Ishikawa (cell line): ENCODE results near the gene CCDC187.

Experiments used
- CEBPB ChIP-seq: IDR thresholded peaks from 2 replicates; pipeline ENCODE4 v1.6.1; 2012
- CREB1 ChIP-seq: IDR thresholded peaks from 2 replicates; pipeline ENCODE4 v1.6.1; 2012; ENCODE audit warnings: low read depth
- EGR1 ChIP-seq: IDR thresholded peaks from 2 replicates; pipeline ENCODE4 v1.6.1; 2012
- EP300 ChIP-seq: IDR thresholded peaks from 2 replicates; pipeline ENCODE4 v1.6.1; 2012; ENCODE audit warnings: borderline replicate concordance
- FOXM1 ChIP-seq: IDR thresholded peaks from 2 replicates; pipeline ENCODE4 v1.6.1; 2012; ENCODE audit warnings: low read depth, borderline replicate concordance
- MAX ChIP-seq: IDR thresholded peaks from 2 replicates; pipeline ENCODE4 v1.6.1; 2012
- NFIC ChIP-seq: IDR thresholded peaks from 2 replicates; pipeline ENCODE4 v1.6.1; 2012
- RAD21 ChIP-seq: IDR thresholded peaks from 2 replicates; pipeline ENCODE4 v1.6.1; 2012; ENCODE audit warnings: low read depth
- TAF1 ChIP-seq: IDR thresholded peaks from 2 replicates; pipeline ENCODE4 v1.6.1; 2012; ENCODE audit warnings: low read depth, mild to moderate bottlenecking
- TCF12 ChIP-seq: IDR thresholded peaks from 2 replicates; pipeline ENCODE4 v1.6.1; 2012; ENCODE audit warnings: low read depth
- TEAD4 ChIP-seq: IDR thresholded peaks from 2 replicates; pipeline ENCODE4 v1.6.1; 2012
- YY1 ChIP-seq: IDR thresholded peaks from 2 replicates; pipeline ENCODE4 v1.6.1; 2012; ENCODE audit warnings: low read depth
- ZBTB7A ChIP-seq: IDR thresholded peaks from 2 replicates; pipeline ENCODE4 v1.6.1; 2012; ENCODE audit warnings: low read depth
- TF ChIP-seq, protein P1 (sequence below): IDR thresholded peaks from 2 replicates; pipeline ENCODE4 v1.6.1; 2012; ENCODE audit warnings: low read depth, mild to moderate bottlenecking
- TF ChIP-seq, protein P2 (sequence below): IDR thresholded peaks from 2 replicates; pipeline ENCODE4 v1.6.1; 2012

Gene CCDC187

GRCh38 chr9:136293476-136294077 lies 10.3 kb downstream of the CCDC187 start:
- TF ChIP-seq, protein P1, sequence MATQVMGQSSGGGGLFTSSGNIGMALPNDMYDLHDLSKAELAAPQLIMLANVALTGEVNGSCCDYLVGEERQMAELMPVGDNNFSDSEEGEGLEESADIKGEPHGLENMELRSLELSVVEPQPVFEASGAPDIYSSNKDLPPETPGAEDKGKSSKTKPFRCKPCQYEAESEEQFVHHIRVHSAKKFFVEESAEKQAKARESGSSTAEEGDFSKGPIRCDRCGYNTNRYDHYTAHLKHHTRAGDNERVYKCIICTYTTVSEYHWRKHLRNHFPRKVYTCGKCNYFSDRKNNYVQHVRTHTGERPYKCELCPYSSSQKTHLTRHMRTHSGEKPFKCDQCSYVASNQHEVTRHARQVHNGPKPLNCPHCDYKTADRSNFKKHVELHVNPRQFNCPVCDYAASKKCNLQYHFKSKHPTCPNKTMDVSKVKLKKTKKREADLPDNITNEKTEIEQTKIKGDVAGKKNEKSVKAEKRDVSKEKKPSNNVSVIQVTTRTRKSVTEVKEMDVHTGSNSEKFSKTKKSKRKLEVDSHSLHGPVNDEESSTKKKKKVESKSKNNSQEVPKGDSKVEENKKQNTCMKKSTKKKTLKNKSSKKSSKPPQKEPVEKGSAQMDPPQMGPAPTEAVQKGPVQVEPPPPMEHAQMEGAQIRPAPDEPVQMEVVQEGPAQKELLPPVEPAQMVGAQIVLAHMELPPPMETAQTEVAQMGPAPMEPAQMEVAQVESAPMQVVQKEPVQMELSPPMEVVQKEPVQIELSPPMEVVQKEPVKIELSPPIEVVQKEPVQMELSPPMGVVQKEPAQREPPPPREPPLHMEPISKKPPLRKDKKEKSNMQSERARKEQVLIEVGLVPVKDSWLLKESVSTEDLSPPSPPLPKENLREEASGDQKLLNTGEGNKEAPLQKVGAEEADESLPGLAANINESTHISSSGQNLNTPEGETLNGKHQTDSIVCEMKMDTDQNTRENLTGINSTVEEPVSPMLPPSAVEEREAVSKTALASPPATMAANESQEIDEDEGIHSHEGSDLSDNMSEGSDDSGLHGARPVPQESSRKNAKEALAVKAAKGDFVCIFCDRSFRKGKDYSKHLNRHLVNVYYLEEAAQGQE, result no peak
- TF ChIP-seq TCF12, result no peak
- no peak for TF ChIP-seq EGR1
- no peak for TF ChIP-seq TAF1
- no peak for TF ChIP-seq EP300
- no peak for TF ChIP-seq RAD21
- TF ChIP-seq TEAD4, result no peak
- no peak for TF ChIP-seq NFIC
- TF ChIP-seq ZBTB7A, result no peak

DNA sequence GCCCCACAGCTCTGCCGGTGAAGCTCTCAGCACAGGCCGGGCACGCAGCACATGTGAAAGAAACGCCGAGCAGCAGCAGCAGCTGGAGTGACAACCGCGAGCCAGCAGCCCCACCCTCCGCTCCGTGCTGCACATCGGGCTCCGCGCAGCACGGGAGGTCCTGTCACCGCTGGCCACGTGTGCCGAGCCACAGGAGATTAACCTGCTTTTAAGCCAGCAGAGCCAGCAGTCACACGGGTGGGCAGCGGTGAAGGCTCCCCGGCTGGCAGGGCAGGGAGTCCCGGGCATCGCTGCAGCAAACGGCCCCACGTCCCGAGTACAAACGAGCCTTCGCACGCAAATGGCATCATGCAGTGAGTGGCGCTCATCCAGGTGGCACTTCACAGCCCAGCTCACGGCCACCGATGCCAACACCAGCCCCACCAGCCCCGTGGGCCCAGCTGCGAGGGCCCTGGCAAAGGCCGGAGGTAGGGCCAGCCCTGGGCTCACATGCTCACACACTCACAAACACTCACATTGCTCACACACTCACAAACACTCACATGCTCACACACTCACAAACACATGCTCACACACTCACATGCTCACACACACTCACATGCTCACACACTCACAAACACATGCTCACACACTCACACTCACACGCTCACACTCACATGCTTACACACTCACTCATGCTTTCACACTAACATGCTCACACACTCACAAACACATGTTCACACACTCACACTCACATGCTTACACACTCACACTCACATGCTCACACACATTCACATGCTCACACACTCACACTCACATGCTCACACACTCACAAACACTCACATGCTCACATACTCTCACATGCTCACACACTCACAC lies 11.1 kb downstream of the CCDC187 start:
- TF ChIP-seq TCF12 (no peak), FOXM1 (no peak), NFIC (no peak), TAF1 (no peak), MAX (no peak), TEAD4 (no peak), CREB1 (no peak), CEBPB (no peak), RAD21 (no peak), YY1 (no peak), ZBTB7A (no peak), EGR1 (no peak), EP300 (no peak)
- TF ChIP-seq, protein P2, sequence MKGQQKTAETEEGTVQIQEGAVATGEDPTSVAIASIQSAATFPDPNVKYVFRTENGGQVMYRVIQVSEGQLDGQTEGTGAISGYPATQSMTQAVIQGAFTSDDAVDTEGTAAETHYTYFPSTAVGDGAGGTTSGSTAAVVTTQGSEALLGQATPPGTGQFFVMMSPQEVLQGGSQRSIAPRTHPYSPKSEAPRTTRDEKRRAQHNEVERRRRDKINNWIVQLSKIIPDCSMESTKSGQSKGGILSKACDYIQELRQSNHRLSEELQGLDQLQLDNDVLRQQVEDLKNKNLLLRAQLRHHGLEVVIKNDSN, result no peak
- TF ChIP-seq, protein P1, result no peak

GRCh38 chr9:136292026-136292538 lies 11.8 kb downstream of the CCDC187 start:
- TF ChIP-seq ZBTB7A, result no peak
- TF ChIP-seq TEAD4, result no peak
- TF ChIP-seq, protein P1, result no peak

GRCh38 chr9:136291306-136292025 lies 12.4 kb downstream of the CCDC187 start:
- TF ChIP-seq EGR1 (peak; percentile 46), FOXM1 (no peak), TCF12 (peak; percentile 42; the same call in 1 of the 2 replicates)
- TF ChIP-seq, protein P2, result no peak
